AG04450 (cell line): Measurements from ENCODE around the gene SMCO3. TPM values are rescaled to one million over a fixed set of nuclear protein-coding genes. Genes with fewer than 3 reads are reported as not detected.
A peak's percentile ranks its signal among the peaks of the same experiment; 100 is the strongest.

ENCODE experiments used
- CTCF ChIA-PET: fragments of 300-600, 350-600 bp; formaldehyde crosslinking; extraction: SDS; loops from one replicate; lab custom pipeline; 2022; ENCODE audit warnings: antibody characterized with exemption, inconsistent platforms; lab: Charles Lee
- POLR2A ChIA-PET: fragments of 350-600 bp; formaldehyde crosslinking; extraction: SDS; loops from one replicate; lab custom pipeline; 2021; ENCODE audit warnings: antibody characterized with exemption, inconsistent platforms; lab: Yijun Ruan, JAX
- DNase-seq: peaks from one replicate; pipeline ENCODE4 v3.0.0-alpha.2; 2011; ENCODE audit warnings: low read depth, low spot score
- H3K27ac ChIP-seq: one replicate; pipeline ENCODE4 v1.5.1; 2012; ENCODE audit warnings: low read depth, low read length, control low read depth
- H3K27me3 ChIP-seq: one replicate; pipeline ENCODE4 v1.6.0; 2012; ENCODE audit warnings: low read length; ENCODE audit not compliant: control insufficient read depth, insufficient read depth
- H3K4me3 ChIP-seq: 2 replicates; pipeline ENCODE4 v1.5.1; 2011; ENCODE audit warnings: mild to moderate bottlenecking, low read depth, low read length, control low read depth
- H3K9me3 ChIP-seq: 2 replicates; pipeline ENCODE4 v1.5.1; 2012; ENCODE audit warnings: low read length; ENCODE audit not compliant: control insufficient read depth, insufficient read depth
- polyA plus RNA-seq: library from polyadenylated mRNA; depleted of rRNA; stranded (reverse); fragments of >200 nt; gene quantifications from 2 replicates; pipeline ENCODE4 v1.2.3, GENCODE V29; 2011
- TF ChIP-seq, protein P1 (sequence below): IDR thresholded peaks from 2 replicates; pipeline ENCODE4 v1.5.1; 2011; ENCODE audit warnings: low read depth, low read length, control low read depth, inconsistent platforms

Gene SMCO3
- polyA plus RNA-seq, 1 experiment = 0.05 TPM

GRCh38 chr12:14772946-14773345 is 41.0 kb downstream of the SMCO3 start:
- no peak overlapping the region for H3K27ac ChIP-seq
- no peak for DNase-seq
- POLR2A ChIA-PET = no interaction called here
- H3K9me3 ChIP-seq = peaks cover 8% of the 10 kb centered on the region
- H3K4me3 ChIP-seq = no peak overlapping the region
- H3K27me3 ChIP-seq = no peaks in the 10 kb centered on the region
- TF ChIP-seq, protein P1, sequence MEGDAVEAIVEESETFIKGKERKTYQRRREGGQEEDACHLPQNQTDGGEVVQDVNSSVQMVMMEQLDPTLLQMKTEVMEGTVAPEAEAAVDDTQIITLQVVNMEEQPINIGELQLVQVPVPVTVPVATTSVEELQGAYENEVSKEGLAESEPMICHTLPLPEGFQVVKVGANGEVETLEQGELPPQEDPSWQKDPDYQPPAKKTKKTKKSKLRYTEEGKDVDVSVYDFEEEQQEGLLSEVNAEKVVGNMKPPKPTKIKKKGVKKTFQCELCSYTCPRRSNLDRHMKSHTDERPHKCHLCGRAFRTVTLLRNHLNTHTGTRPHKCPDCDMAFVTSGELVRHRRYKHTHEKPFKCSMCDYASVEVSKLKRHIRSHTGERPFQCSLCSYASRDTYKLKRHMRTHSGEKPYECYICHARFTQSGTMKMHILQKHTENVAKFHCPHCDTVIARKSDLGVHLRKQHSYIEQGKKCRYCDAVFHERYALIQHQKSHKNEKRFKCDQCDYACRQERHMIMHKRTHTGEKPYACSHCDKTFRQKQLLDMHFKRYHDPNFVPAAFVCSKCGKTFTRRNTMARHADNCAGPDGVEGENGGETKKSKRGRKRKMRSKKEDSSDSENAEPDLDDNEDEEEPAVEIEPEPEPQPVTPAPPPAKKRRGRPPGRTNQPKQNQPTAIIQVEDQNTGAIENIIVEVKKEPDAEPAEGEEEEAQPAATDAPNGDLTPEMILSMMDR = no peak
- CTCF ChIA-PET = interaction anchor here (0.7 kb wide), 1 partner anchor 154 kb away, joined by 4 read pairs; no protein-coding TSS in a partner anchor

GRCh38 chr12:14771651-14772137 is 42.3 kb downstream of the SMCO3 start:
- no peak overlapping the region for H3K27ac ChIP-seq
- DNase-seq = no peak
- peaks cover 8% of the 10 kb centered on the region for H3K9me3 ChIP-seq
- POLR2A ChIA-PET = interaction anchor here (0.8 to 2.4 kb wide), 7 partner anchors 15 to 501 kb away, joined by 3 to 19 read pairs (median 4); partner anchors contain the start of genes C12orf60 and WBP11
- CTCF ChIA-PET = interaction anchor here (0.8 to 2.6 kb wide), 5 partner anchors 15 to 1216 kb away, joined by 3 to 14 read pairs (median 3); partner anchors contain the start of gene WBP11
- H3K27me3 ChIP-seq = no peaks in the 10 kb centered on the region
- TF ChIP-seq, protein P1 = no peak
- no peak overlapping the region for H3K4me3 ChIP-seq

DNA sequence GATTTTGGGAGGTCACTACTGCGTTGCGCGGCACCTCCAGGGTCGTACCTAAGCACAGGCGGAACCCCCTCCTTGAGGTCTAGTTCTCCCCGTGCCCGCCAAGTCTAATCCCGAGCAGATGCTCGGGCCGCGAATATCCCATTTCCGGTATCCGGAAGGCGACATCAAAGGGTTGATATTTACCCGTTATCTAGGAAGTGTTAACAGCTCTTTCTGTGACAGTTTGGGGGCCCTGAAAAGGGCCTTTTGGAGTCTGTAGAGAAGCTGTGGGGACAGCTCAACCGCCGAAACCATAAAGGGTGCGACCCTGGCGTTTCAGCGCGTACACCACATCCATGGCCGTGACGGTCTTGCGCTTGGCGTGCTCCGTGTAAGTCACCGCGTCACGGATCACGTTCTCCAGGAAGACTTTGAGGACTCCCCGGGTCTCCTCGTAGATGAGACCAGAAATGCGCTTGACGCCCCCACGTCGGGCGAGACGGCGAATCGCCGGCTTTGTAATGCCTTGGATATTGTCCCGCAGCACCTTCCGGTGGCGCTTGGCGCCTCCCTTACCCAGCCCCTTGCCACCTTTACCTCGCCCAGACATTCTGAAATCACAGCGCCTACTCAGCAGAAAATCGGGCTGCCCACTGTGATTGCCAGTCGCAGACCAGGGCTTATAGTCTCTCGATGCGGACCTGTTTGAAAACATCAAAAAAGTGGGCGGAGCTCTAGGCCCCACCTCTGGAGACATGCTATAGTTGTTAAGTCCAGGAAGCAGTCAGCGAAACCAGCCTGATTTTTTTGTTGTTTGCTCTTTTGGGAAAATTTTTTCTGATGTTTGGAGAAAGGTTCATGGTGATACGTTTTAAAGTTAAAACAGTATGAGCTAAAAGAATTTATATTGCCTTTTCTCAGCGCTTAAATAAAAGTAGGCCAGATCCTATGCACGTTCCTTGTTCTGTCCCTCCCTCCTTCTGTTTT is 43.2 kb downstream of the SMCO3 start:
- H3K27ac ChIP-seq = peak overlapping the region; percentile 91
- peak; percentile 74 for DNase-seq
- CTCF ChIA-PET = interaction anchor here (0.7 to 2.6 kb wide), 14 partner anchors 10 to 1217 kb away, joined by 3 to 14 read pairs (median 5); partner anchors contain the start of genes C12orf60 and WBP11
- peaks cover 8% of the 10 kb centered on the region for H3K9me3 ChIP-seq
- no peaks in the 10 kb centered on the region for H3K27me3 ChIP-seq
- TF ChIP-seq, protein P1 = peak; percentile 2; the same call in 1 of the 2 replicates
- POLR2A ChIA-PET = interaction anchor here (0.8 to 2.4 kb wide), 7 partner anchors 14 to 502 kb away, joined by 3 to 19 read pairs (median 4); partner anchors contain the start of genes C12orf60 and WBP11
- peak overlapping the region; percentile 92 for H3K4me3 ChIP-seq

DNA sequence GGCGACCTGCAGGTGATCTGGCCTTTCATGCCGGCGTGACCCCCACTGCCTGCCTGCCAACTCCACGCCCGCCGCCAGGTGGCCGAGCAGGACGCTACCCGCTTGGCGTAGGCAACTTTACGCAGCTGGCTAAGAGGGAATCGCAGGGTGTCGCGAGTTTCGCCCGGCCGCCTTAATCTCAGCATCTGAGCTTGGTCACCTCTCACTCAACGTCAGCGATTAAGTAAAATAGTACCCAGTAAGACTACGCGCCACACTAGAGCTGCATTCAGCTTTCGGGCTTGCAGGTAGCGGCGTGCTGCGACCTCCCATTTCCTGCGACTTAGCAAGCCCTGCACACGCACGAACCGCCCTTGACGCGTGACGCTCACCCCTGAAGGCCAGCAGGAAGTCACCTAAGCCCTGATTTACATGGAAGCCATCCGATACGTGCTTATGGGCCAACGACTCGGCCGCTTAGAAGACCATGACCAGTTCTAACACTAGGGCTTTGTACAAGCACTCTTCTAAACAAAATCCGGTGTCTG is 44.0 kb downstream of the SMCO3 start:
- POLR2A ChIA-PET = interaction anchor here (1.5 to 2.4 kb wide), 3 partner anchors 14 to 67 kb away, joined by 4 to 19 read pairs (median 6); partner anchors contain the start of genes C12orf60 and WBP11
- DNase-seq = no peak
- H3K4me3 ChIP-seq = peak overlapping the region; percentile 92
- peak overlapping the region; percentile 91 for H3K27ac ChIP-seq
- peaks cover 8% of the 10 kb centered on the region for H3K9me3 ChIP-seq
- CTCF ChIA-PET = interaction anchor here (0.7 to 2.6 kb wide), 11 partner anchors 10 to 1218 kb away, joined by 3 to 14 read pairs (median 6); partner anchors contain the start of genes C12orf60 and WBP11
- no peaks in the 10 kb centered on the region for H3K27me3 ChIP-seq
- TF ChIP-seq, protein P1 = peak; percentile 76
